NCI-H187 treated with DMSO at 0.1 percent for 48 hours (cell line): Measurements from ENCODE around the gene TIMELESS.
A peak's percentile ranks its signal among the peaks of the same experiment; 100 is the strongest.
"Not testable (repeated sequence)": the region's sequence is repeated elsewhere in the genome, so short reads cannot be mapped to it uniquely, and the experiment has no call there.

Source experiments
- DNase-seq: peaks from one replicate; lab custom pipeline; 2025; lab: John Stamatoyannopoulos, UW

The TIMELESS gene

GRCh38 chr12:56448860-56449621 lies at the start of gene TIMELESS:
Gene TIMELESS (minus strand): TSS chr12:56449426. CDS start chr12:56434170, 15,256 bp downstream.
- peak; percentile 71 for DNase-seq

- DNase-seq: not testable (repeated sequence)
These were observed 49.1 kb upstream of the TIMELESS start for GRCh38 chr12:56498126-56498902.

- not testable (repeated sequence) for DNase-seq
These were observed 47.5 kb upstream of the TIMELESS start for GRCh38 chr12:56496704-56497103.

- not testable (repeated sequence) for DNase-seq
These were observed 45.3 kb upstream of the TIMELESS start for GRCh38 chr12:56494481-56494880.

- not testable (repeated sequence) for DNase-seq
These were observed 44.8 kb upstream of the TIMELESS start for GRCh38 chr12:56494106-56494415.

GRCh38 chr12:56493409-56494105 lies 44.3 kb upstream of the TIMELESS start:
- not testable (repeated sequence) for DNase-seq

GRCh38 chr12:56490360-56490759 lies 41.1 kb upstream of the TIMELESS start:
- no peak for DNase-seq

GRCh38 chr12:56488041-56488955 lies 39.1 kb upstream of the TIMELESS start, which contains the start of gene GLS2:
Gene GLS2 (minus strand): TSS chr12:56488161. CDS start chr12:56488118, 43 bp downstream.
- peak; percentile 89 for DNase-seq

- no peak for DNase-seq
These were observed 38.3 kb upstream of the TIMELESS start for GRCh38 chr12:56487448-56488040.

- no peak for DNase-seq
These were observed 37.5 kb upstream of the TIMELESS start for GRCh38 chr12:56486694-56487093.

GRCh38 chr12:56484566-56484965 lies 35.3 kb upstream of the TIMELESS start:
- DNase-seq: no peak

- no peak for DNase-seq
These were observed 30.4 kb upstream of the TIMELESS start for GRCh38 chr12:56479625-56480024.

GRCh38 chr12:56477521-56478225 lies 28.4 kb upstream of the TIMELESS start:
- no peak for DNase-seq

GRCh38 chr12:56476972-56477432 lies 27.8 kb upstream of the TIMELESS start:
- DNase-seq: no peak

- DNase-seq: no peak
These were observed 26.9 kb upstream of the TIMELESS start for GRCh38 chr12:56476143-56476542.

- no peak for DNase-seq
These were observed 25.2 kb upstream of the TIMELESS start for GRCh38 chr12:56474389-56474788.

GRCh38 chr12:56469007-56469930 lies 20.0 kb upstream of the TIMELESS start:
- no peak for DNase-seq

GRCh38 chr12:56468216-56469006 lies 19.2 kb upstream of the TIMELESS start, which contains the start of gene SPRYD4:
Gene SPRYD4 (plus strand): TSS chr12:56468578. CDS start chr12:56468592, 14 bp downstream.
- DNase-seq: peak; percentile 79
